Measurements from ENCODE around the gene SNRPF.

- TF ChIP-seq CTCF (IDR thresholded peaks at IDR 0.05; ENCODE audit: poor library complexity) (no peak), EZH2 (IDR thresholded peaks at IDR 0.05; ENCODE audit: borderline replicate concordance) (no peak)
Observed at GRCh38 chr12:95859947-95860850, 1.4 kb downstream of the SNRPF start.
